Lower lobe of right lung (tissue), 2 donors: ENCODE data around the gene CRY1. TPM values are rescaled to one million over a fixed set of nuclear protein-coding genes. Genes with fewer than 3 reads are reported as not detected.

Source experiments
- ATAC-seq, 2 donors: fragments of 200-7000 bp; cut with Tn5 transposase; one replicate each; pipeline ENCODE4 v1.9.1; 2020 to 2022; ENCODE audit warnings: mild to moderate bottlenecking in 2 of 2, moderate library complexity in 2 of 2
- DNase-seq: peaks from one replicate; pipeline ENCODE4 v3.0.0-alpha.2; 2020
- H3K27ac ChIP-seq: fragments of 200-600 bp; one replicate; pipeline ENCODE4 v1.8.0; 2022
- H3K27me3 ChIP-seq: fragments of 200-600 bp; one replicate; pipeline ENCODE4 v1.8.0; 2022; ENCODE audit warnings: low read depth
- H3K36me3 ChIP-seq: fragments of 200-600 bp; one replicate; pipeline ENCODE4 v1.8.0; 2022; ENCODE audit warnings: mild to moderate bottlenecking
- H3K4me1 ChIP-seq: fragments of 200-600 bp; one replicate; pipeline ENCODE4 v1.8.0; 2022
- H3K4me3 ChIP-seq: fragments of 200-600 bp; one replicate; pipeline ENCODE4 v1.8.0; 2022; ENCODE audit warnings: mild to moderate bottlenecking
- H3K9me3 ChIP-seq: fragments of 200-600 bp; one replicate; pipeline ENCODE4 v1.8.0; 2022
- CTCF ChIP-seq: fragments of 200-600 bp; IDR thresholded peaks from one replicate; pipeline ENCODE4 v1.8.0; 2022; ENCODE audit warnings: antibody characterized with exemption, mild to moderate bottlenecking
- intact Hi-C: fragments of 100-400 bp; cut with DNase I; formaldehyde crosslinking; loops from one replicate; pipeline ENCODE4 v1.11.0; 2022
- total RNA-seq: library from RNA; stranded (reverse); fragmentation: NEBNext Ultra II Directional; extraction: Animal tissue kit (Norgen Biotek cat#: 25700); gene quantifications from one replicate; pipeline ENCODE4 v1.2.1, GENCODE V29; 2021
- donor health status: DM: no; HTN: yes; CAD: no; lungs with severe emphysema.

CRY1 gene
- total RNA-seq, 1 donor from 2014 or later: 18.8 TPM

- Histone ChIP-seq H3K4me3 (no peak overlapping the region), H3K9me3 (no peaks in the 10 kb centered on the region), H3K27ac (no peak overlapping the region), H3K27me3 (no peaks in the 10 kb centered on the region), H3K36me3 (no peaks in the 10 kb centered on the region), H3K4me1 (no peaks in the 10 kb centered on the region)
- DNase-seq (no peak), ATAC-seq (no peak)
- TF ChIP-seq CTCF: no peak
- intact Hi-C loops: no loop called here
Measured at GRCh38 chr12:106941481-106942156, 151.7 kb downstream of the CRY1 start.

Other genes with a start within 250 kb of the CRY1 start
- gene TMEM263, start 137.6 kb downstream of the CRY1 start, total RNA-seq: 26.5 TPM
- 13.6 TPM for gene MTERF2, start 106.4 kb downstream of the CRY1 start, total RNA-seq